Heart right ventricle (tissue), 16 donors: ENCODE results near the gene KPNA6. TPM values are rescaled to one million over a fixed set of nuclear protein-coding genes. Genes with fewer than 3 reads are reported as not detected.

ENCODE experiments used
- ATAC-seq, 8 donors: fragments of 200-7000 bp; cut with Tn5 transposase; one replicate each; pipeline ENCODE4 v1.9.1; 2020; ENCODE audit warnings: mild to moderate bottlenecking in 8 of 8, moderate library complexity in 8 of 8, moderate number of reproducible peaks in 1 of 8
- DNase-seq, 2 donors: peaks; one replicate each; pipeline ENCODE4 v3.0.0-alpha.2; 2020
- H3K27ac ChIP-seq, 10 donors: fragments of 200-600 bp; sonication (generic) in 2 of 10; one replicate each; pipeline versions ENCODE4 v1.5.0 to v1.8.0; 2020 to 2022; ENCODE audit warnings: mild to moderate bottlenecking in 3 of 10
- H3K27me3 ChIP-seq, 7 donors: fragments of 200-600 bp; one replicate each; pipeline ENCODE4 v1.8.0; 2021 to 2022; ENCODE audit warnings: mild to moderate bottlenecking in 2 of 7
- H3K36me3 ChIP-seq, 9 donors: fragments of 200-600 bp; sonication (generic) in 1 of 9; one replicate each; pipeline versions ENCODE4 v1.5.0 to v1.8.0; 2020 to 2022; ENCODE audit warnings: mild to moderate bottlenecking in 2 of 9
- H3K4me1 ChIP-seq, 9 donors: fragments of 200-600 bp; sonication (generic) in 1 of 9; one replicate each; pipeline versions ENCODE4 v1.5.0 to v1.8.0; 2020 to 2022; ENCODE audit warnings: mild to moderate bottlenecking in 4 of 9
- H3K4me3 ChIP-seq, 10 donors: fragments of 200-600 bp; sonication (generic) in 2 of 10; one replicate each; pipeline versions ENCODE4 v1.5.0 to v1.8.0; 2020 to 2022; ENCODE audit warnings: mild to moderate bottlenecking in 7 of 10, moderate library complexity in 2 of 10
- H3K9me3 ChIP-seq, 11 donors: fragments of 200-600 bp in 10 of 11; sonication (generic) in 2 of 11; one replicate each; pipeline versions ENCODE4 v1.5.0 to v1.8.0; 2013 to 2022; ENCODE audit warnings: mild to moderate bottlenecking in 2 of 11, control low read depth in 1 of 11, moderate library complexity in 1 of 11
- CTCF ChIP-seq, 9 donors: fragments of 200-600 bp; sonication (generic) in 2 of 9; IDR thresholded peaks; one replicate each; pipeline versions ENCODE4 v1.5.0 to v1.8.0; 2021 to 2022; ENCODE audit warnings: antibody characterized with exemption in 9 of 9, mild to moderate bottlenecking in 5 of 9, moderate library complexity in 1 of 9
- WGBS, 2 donors: extraction: QIAGEN DNeasy Blood & Tissue Kit; methylation state at CpG; one replicate each; pipeline ENCODE4 v1.1.7; 2013; ENCODE audit warnings: inconsistent platforms in 1 of 2; 5-methylcytosine and 5-hydroxymethylcytosine counted together
- intact Hi-C, 10 donors: fragments of 100-400 bp; cut with DNase I; formaldehyde crosslinking; loops; one replicate each; pipeline versions ENCODE4 v1.11.1 to v1.14.2; 2022
- polyA plus RNA-seq, 2 donors: library from polyadenylated mRNA; stranded (reverse); fragments of 200-250 nt; gene quantifications; one replicate each; pipeline ENCODE4 v1.2.3, GENCODE V29; 2013
- total RNA-seq, 10 donors: library from RNA; stranded (reverse); fragmentation: NEBNext Ultra II Directional in 3 of 10; extraction: Animal tissue kit (Norgen Biotek cat#: 25700) in 3 of 10; gene quantifications; one replicate each; pipeline versions ENCODE4 v1.2.1 to v1.2.4, GENCODE V29; 2021 to 2023
- donor health status: Arrhythmogenic right ventricular cardiomyopathy.
- donor health status: ischemic (EF 13 %, LVEDD 7.1; RV severe dilation, severe dysfunction).
- donor health status: healthy with polysubstance abuse.
- donor health status: DM: no; HTN: yes; CAD: no.
- donor health status: DM: no; HTN: no; CAD: no.
- donor health status: ischemic (EF 25% LVEDD 6.9; RV normal size, moderate dysfunction).
- donor health status: ischemic (EF 25% LVEDD 5.7; RV mildly dilated, moderate dysfunction).
- donor health status: healthy.
- donor health status: DM: yes; HTN: yes; CAD: no.
- donor health status: Ischemic cardiomyopathy.
- donor health status: ischemic (EF 35%, LVEDD 5.7; RV mildly dilated, moderate dysfunction).
- donor health status: nonischemic (EF 11% LVEDD 7.7; RV severe dilation, severe dysfunction).
- donor health status: DM: yes; HTN: yes; CAD: no.
- donor health status: PGD.
- donor health status: ischemic (EF 29% LVEDD 5.4; RV normal size, mild dysfunction).
- donor health status: nonischemic (EF 23%, LVEDD 6.1; RV moderate dilation, normal function).

Gene KPNA6
- total and polyA plus RNA-seq, 12 donors = 10.2 to 92.5 (median 81.7) TPM

- no peak for DNase-seq
- Histone ChIP-seq H3K27me3 (no peaks in the 10 kb centered on the region), H3K4me3 (peak overlapping the region; percentile 65 to 94 (median 84)), H3K9me3 (no peaks in the 10 kb centered on the region), H3K27ac (peak overlapping the region in 9 of 10 donors; percentile 76 to 95 (median 91)), H3K4me1 (peaks cover 5 to 36% (median 28%) of the 10 kb centered on the region in 9 donors), H3K36me3 (peaks cover 0 to 72% (median 18%) of the 10 kb centered on the region in 9 donors)
- intact Hi-C loops = loop anchor here in 6 of 10 donors (5.0 to 10.0 kb wide), 3 partner anchors 91 to 103 kb away; no protein-coding TSS in a partner anchor
- TF ChIP-seq CTCF (IDR thresholded peaks at IDR 0.05) = no peak
- 8% methylated on average over 13 of the region's 13 CpGs for WGBS, 2 donors
- no peak for ATAC-seq
Observed at GRCh38 chr1:32221581-32221979, 113.7 kb downstream of the KPNA6 start.

GRCh38 chr1:32221980-32222755, 114.3 kb downstream of the KPNA6 start, which contains the start of the genes EIF3I and TMEM234:
Gene EIF3I, plus strand, starts transcription at chr1:32222407. Its CDS starts 35 bp downstream, at chr1:32222442.
Gene TMEM234, minus strand, starts transcription at chr1:32222353. Its CDS starts 31 bp downstream, at chr1:32222322.
- peaks cover 5 to 36% (median 28%) of the 10 kb centered on the region in 9 donors for H3K4me1 ChIP-seq
- H3K36me3 ChIP-seq = peaks cover 0 to 72% (median 20%) of the 10 kb centered on the region in 9 donors
- H3K9me3 ChIP-seq = no peaks in the 10 kb centered on the region
- peak within 1 kb of the TSS; percentile 65 to 94 (median 84) for H3K4me3 ChIP-seq
- H3K27ac ChIP-seq = peak within 1 kb of the TSS; percentile 69 to 95 (median 90)
- H3K27me3 ChIP-seq = no peaks in the 10 kb centered on the region
- ATAC-seq (peak; percentile 91 to 97 (median 96)), DNase-seq (peak; percentile 88 to 95)
- intact Hi-C loops = loop anchor here in 6 of 10 donors (5.0 to 10.0 kb wide), 3 partner anchors 90 to 103 kb away; no protein-coding TSS in a partner anchor
- TF ChIP-seq CTCF (IDR thresholded peaks at IDR 0.05) = no peak
- 0% methylated on average over 46 of the region's 46 CpGs for WGBS, 2 donors

GRCh38 chr1:32223683-32224082, 115.8 kb downstream of the KPNA6 start:
- 56 to 65% methylated on average over 3 of the region's 3 CpGs for WGBS, 2 donors
- Histone ChIP-seq H3K27me3 (no peaks in the 10 kb centered on the region), H3K9me3 (no peaks in the 10 kb centered on the region), H3K27ac (peak overlapping the region in 8 of 10 donors; percentile 76 to 95 (median 92)), H3K4me3 (peak overlapping the region in 4 of 10 donors; percentile 77 to 84 (median 82)), H3K36me3 (peaks cover 0 to 72% (median 31%) of the 10 kb centered on the region in 9 donors), H3K4me1 (peaks cover 5 to 36% (median 28%) of the 10 kb centered on the region in 9 donors)
- intact Hi-C loops = loop anchor here in 6 of 10 donors (5.0 to 10.0 kb wide), 3 partner anchors 89 to 101 kb away; no protein-coding TSS in a partner anchor
- ATAC-seq = peak in 2 of 8 donors; percentile 22 to 41
- TF ChIP-seq CTCF (IDR thresholded peaks at IDR 0.05) = peak in 4 of 9 donors; percentile 17 to 34 (median 30)
- DNase-seq = no peak

GRCh38 chr1:32224285-32224684, 116.4 kb downstream of the KPNA6 start:
- H3K27me3 ChIP-seq = no peaks in the 10 kb centered on the region
- peaks cover 5 to 36% (median 28%) of the 10 kb centered on the region in 9 donors for H3K4me1 ChIP-seq
- peaks cover 0 to 72% (median 37%) of the 10 kb centered on the region in 9 donors for H3K36me3 ChIP-seq
- peak overlapping the region in 3 of 10 donors; percentile 91 to 93 (median 92) for H3K27ac ChIP-seq
- ATAC-seq = no peak
- peak overlapping the region in 1 of 10 donors; percentile 80 for H3K4me3 ChIP-seq
- H3K9me3 ChIP-seq = no peaks in the 10 kb centered on the region
- DNase-seq = no peak
- intact Hi-C loops = loop anchor here in 6 of 10 donors (5.0 to 10.0 kb wide), 3 partner anchors 88 to 101 kb away; no protein-coding TSS in a partner anchor
- TF ChIP-seq CTCF (IDR thresholded peaks at IDR 0.05) = no peak
- 85 to 88% methylated on average over 4 of the region's 4 CpGs for WGBS, 2 donors
